Measurements from ENCODE around the gene MX1.
A peak's percentile ranks its signal among the peaks of the same experiment; 100 is the strongest.

Gene MX1

DNA sequence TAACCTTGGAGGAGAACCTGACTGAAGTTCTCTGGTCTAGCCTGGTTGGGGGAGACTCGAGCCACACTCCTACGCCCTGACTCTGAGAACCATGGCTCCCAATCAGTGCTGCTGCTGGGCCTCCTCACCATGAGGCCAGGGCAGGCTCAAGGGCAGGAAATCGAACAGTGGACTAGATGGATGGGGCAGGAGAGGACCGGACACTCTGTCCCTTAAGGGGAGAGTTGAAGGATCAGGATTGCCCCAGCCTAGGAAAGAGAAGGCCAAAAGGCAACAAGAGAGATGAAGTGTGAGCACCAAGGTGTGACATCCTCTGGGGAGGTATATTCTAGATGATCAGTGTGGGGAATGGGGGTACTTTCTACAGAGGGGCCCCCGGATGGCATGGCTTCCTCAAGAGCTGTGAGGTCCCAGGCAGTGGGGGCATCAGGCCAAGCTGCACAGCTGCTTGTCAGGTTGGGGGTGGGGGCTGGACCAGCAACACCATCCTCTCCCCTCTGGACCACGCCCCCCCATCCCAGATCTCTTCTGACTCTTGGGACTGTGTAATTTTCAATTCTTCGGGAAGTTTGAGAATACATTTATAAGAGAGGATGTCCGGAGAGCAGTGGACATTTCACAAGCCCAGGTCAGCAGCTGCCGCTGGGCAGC is 34.0 kb downstream of the MX1 start:
- DNase-seq (ENCODE audit: low read depth in 2 of 3, low spot score in 2 of 3), result no peak

DNA sequence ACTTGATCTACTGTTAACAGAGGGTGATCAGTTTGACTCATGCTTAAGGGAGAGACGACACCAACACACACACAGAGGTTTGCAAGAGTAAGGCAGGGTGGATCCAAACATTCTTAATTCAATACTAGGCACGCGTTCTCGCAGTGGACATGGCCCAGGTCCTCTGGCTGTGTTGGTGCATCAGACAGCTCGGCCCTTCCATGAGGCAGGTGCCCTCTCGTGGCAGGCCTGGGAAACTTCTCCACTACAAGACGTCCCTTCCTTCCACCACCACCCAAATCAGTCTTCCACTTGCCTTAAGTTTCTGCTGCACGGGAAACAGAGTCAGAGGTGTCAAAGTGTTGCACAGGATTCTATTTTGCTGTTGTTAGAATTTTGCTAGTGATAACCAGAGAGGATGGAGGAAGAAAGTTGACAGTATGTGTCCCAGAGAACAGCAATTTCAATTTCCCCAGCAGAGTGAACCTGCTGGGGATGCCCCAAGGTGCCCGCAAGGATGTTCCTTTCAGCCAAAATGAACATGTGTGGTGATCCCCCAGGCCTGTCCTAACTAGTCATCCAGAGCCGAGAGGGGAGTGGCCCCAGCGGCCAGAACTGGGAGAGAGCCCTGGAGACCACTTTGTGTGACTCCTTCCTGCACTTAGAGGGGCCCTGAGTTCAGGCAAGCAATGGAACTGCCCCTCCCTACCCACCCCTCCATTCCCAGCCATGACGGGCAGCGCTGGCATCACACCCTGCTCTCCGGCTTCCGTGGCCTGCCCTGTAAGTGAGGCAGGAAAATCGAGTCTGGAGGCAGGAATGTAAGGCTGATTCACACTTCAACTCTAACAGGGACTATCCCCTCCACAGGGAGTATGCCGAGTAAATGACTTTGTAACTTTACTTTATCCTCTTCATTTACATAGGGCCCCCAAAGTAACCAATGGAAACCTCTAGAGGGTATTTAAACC is 34.8 kb downstream of the MX1 start:
- peak in 1 of 3 experiments; percentile 7 for DNase-seq (ENCODE audit: low read depth in 2 of 3, low spot score in 2 of 3)

DNA sequence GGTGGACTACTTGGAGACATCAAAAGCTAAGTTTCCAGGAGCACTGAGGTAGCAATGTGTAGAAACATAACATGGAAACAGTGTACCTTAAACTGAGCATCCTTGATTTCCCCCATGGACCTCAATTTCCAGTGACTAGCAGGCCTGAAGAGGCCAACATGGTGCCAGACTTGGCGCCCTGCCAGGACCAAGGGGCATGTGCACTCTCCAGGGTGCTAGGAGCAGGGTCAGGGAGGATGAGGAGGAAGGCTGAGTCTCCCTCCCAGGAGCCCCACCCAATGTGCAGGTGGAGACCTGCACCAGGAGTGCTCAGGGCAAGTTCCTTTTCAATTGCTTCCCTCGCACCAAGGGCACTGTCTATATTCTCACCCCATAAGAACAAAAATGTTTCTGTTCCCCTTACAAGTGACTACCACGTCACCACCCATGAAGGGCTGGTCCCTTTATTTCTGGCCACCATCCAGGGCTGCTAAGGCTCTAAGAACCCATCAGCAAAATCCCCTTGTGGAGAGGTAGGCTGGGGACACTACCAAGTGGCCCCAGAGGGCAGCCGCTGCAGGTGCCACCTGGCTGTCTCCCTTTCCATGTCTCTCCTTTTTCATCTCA is 39.2 kb downstream of the MX1 start:
- no peak for DNase-seq (ENCODE audit: low read depth in 2 of 3, low spot score in 2 of 3)

DNA sequence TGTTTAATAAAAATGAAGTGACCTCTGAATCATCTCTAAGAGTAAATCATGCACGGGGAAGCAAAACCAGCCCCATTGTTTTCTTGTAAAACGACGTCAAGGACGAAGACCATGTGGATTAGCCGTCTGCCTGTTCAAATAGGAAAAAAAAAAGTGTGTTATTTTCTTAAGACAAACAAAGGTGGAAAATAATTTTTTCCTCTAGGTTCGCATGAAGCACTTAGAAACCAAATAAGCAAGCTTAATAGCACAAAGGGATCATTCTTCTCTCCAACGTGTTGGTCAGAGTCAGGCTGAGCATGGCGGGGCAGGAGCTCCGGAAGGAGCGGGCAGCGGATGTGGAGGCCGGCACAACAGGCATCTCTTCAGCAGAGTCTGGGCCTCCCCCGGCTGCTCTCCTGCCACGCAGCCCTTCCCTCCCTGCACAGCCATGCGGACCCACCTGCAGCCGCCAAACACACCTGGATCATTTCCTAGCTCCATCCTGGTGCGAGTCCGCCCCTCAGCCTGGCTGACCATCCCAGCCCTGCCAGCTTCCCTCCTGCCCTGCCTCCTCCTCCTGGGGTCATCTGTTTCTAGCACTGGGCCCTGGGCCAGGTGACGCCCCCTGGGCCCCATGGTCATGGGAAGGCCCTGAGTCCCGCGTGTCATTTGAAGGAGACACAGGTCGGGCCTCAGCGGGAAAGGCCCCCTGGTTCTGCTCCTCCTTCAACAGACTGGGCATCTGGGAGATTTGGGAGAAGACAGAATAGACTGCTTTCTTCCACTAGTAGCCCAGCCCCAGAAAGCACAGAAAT is 40.2 kb downstream of the MX1 start:
- no peak for DNase-seq (ENCODE audit: low read depth in 2 of 3, low spot score in 2 of 3)

DNA sequence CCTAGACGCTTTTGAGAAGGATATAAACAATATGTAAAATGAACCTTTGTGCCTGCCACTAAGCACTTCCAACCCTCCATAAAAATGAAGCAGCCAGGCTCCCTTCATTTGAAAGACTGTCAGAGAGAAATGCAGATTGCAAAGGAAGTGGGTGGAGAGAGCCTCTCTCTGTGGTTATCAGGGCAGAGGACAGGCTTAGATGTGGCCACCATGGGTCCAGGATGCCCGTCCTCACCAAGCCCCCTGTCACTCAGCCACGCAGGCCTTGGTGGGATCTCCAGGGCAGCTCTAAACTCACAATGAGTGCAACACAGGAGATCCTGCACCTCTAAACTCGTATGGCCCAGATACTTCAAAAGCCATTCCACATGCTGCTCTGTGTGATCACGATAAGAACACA is 44.0 kb downstream of the MX1 start:
- no peak for DNase-seq (ENCODE audit: low read depth in 2 of 3, low spot score in 2 of 3)

DNA sequence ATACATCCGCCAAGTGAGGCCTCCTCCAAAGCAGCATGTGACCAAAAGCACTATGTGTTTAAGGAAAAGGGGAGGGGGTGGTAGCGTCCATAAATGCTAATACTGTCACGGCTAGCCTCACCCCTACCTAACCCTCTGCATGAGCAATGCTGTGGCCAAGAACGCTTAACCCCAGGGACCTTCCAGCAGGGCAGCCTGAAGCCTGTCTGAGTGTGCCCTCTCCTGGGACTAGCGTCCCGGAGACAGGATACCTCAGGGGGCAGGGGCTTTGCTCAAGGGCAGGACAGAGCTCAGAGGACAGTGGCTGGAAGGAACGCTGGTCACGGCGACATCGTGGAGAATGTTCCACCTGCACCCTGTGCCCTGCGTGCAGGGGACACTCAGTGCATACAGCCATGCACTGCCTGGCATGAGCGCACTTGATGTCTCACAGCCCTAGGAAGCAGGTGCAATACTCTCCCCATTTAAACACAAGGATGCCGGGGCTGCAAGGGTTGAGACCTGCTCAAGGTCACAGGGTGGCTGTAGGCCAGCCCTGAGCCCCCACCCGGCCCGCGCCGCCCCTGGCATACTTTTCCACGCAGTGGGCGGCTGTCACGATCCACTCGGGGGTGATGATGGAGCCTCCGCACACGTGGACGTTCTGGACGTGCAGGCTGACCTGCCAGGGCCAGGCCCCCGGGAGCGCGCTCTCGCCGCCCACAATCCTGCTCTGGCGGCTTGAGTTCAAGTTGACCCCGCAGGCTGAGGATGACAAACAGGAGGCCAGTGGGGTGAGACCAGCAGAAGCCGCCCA is 46.9 kb downstream of the MX1 start:
- DNase-seq (ENCODE audit: low read depth in 2 of 3, low spot score in 2 of 3), result no peak

DNA sequence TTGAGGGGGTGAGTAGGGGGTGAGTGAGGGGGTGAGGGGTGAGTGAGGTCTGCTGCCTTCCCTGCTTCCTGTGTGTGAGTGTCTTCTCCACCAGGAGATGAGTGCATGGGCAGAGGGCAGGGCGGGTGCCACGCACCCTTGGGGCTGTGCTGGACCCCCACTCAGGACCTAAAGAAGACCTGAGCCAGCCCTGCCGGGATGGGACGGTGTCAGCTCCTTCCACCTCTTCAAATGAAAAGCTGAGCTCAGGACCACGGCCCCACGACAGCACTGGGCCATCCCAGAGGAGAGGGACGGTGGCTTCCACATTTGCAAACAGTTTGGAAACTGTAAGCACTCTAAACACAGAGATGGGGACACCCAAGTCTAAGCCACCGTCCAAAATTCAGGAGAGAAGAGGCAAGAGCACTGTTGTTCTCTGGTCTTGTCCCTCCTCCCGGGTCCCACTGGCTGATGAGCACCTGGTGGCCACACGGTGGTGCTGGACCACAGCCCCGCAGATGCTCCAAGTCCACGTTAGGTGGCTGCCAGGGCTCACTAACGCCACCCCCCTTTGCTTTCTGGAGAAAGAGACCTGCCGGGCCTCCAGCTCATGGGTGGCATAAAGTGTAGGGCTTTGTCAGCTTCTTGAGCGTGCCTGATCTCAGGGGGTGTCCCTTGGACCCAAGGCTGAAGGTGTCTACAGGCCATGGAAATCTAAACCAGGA is 49.8 kb downstream of the MX1 start:
- no peak for DNase-seq (ENCODE audit: low read depth in 2 of 3, low spot score in 2 of 3)

DNA sequence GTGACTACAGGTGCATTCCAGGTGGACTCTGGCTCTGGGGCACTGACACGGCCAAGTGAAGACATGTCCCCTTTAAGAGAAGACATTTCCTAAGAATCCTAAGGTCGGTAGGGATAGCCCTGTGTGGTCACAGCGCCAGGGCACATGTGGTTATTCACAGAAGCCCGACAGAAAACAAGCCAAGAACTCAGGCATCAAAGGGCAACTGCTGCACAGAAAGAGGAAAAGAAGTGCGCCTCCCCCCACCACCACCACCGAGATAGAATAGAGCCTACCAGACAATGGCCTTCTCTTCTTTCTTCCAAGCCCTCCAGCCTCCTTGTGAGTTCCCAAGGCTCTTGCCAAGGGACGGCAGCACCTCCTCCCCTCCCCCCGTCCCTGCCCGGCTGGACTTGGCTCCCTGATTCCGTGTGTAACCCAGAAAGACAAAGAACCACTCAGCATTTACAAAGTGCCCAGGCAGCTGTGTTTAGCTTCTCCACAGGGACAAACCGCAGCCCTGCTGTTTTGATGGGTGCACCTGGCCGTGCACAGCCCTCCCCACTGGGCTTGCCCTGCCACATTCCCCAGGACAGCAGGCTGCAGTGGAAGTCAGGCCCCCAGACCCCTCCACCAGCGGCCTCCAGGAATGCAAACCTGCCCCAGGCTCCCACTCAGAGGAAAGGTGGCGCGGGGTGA is 51.7 kb downstream of the MX1 start:
- no peak for DNase-seq (ENCODE audit: low read depth in 2 of 3, low spot score in 2 of 3)

DNA sequence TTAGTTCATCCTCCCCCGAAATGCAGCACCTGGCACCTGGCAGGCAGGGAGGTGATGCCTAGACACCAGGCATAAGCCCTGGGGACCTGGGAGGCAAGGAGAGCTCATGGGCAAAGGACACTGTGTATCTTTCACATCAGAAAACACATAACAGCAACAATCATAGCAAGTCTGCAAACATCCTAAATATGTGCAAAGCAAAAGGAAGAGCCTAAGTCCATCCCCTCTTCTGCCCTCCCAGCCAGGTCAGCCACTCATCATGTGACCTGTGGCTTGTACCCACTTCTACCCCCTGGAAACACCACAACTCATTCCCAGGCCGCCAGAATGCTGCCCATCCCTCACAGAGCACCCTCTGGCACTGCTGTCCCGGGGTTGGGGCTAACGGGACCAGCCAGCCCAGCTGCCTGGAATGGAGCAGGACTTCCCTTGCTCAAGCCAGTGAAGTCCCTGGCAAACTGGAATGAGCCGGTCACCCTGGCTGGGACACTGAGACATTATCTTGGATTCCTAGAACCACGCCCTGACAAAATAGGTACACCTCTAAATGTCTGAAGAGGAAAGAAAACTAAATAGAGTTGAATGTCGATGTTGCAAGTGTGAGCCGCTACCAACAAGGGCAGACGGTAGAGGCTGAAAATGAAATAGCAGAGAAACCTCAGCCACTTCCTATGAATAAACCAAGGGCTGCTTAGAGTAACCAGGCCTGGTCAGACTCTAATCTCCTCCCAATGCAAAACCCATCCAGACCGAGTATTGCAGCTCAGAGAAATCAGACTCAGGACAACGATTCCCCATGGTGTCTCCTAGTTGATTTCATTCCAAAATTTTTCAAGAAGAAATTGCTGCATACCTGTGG is 52.5 kb downstream of the MX1 start:
- DNase-seq (ENCODE audit: low read depth in 2 of 3, low spot score in 2 of 3), result no peak

DNA sequence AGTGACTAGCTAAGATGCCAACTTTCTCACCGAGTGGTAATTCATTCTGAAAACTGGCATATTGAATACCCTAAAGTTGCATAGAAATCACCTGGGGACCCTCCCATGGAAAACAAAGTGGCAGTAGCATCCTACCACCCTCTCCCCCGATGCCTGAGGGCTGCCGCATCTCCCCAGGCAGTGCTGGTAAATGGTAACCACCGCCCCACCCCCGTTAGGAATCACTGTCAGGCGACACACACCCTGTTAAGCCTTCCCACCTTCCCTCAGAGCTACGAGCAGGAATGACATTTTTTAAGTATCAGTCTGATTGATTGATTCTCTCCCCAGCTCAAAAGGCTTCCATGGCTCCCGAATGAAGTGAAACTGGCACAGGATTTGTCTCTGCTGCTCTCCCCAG is 53.6 kb downstream of the MX1 start:
- no peak for DNase-seq (ENCODE audit: low read depth in 2 of 3, low spot score in 2 of 3)

DNA sequence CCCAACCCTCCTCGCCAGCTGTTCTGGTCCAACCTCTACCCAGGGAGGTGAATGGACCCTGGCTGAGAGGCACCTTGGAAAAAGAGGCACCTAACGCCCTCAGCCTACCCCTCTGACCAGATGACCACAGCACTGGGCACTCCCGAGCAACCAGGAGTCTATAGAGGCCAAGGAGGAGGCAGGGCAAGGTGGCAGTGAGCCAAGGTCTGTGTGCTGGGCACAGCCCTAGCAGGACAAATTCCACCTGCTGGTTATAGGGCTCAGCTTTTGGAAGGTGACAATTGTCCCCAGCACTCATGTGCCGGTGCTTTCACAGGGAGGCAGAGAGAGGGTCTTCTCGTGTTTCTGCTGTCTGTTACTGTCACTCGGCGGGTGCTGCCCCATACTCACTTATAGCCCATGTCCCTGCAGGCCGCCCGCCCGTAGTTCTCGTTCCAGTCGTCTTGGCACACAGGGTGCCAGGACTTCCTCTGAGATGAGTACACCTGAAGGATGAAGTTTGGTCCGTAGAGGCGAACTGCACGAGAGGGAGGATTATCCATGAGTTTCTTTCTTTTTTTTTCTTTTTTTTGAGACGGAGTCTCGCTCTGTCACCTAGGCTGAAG is 54.1 kb downstream of the MX1 start:
- DNase-seq (ENCODE audit: low read depth in 2 of 3, low spot score in 2 of 3), result no peak

DNA sequence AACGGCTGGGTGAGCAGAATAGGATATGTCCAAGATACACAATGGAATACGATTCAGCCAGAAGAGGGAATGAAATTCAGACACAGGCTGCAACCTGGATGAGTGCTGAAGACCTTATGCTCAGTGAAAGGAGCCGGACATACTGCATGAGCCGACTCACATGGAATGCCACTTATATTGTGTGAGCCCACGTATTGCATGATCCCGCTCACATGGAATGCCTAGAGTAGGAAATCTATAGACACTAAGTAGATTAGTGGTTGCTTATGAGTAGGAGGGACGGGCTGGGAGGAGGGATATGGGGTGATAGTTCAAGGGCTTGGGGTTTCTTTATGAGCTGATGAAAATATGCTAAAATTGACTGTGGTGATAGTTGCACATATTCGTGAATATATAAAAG is 55.2 kb downstream of the MX1 start:
- no peak for DNase-seq (ENCODE audit: low read depth in 2 of 3, low spot score in 2 of 3)

DNA sequence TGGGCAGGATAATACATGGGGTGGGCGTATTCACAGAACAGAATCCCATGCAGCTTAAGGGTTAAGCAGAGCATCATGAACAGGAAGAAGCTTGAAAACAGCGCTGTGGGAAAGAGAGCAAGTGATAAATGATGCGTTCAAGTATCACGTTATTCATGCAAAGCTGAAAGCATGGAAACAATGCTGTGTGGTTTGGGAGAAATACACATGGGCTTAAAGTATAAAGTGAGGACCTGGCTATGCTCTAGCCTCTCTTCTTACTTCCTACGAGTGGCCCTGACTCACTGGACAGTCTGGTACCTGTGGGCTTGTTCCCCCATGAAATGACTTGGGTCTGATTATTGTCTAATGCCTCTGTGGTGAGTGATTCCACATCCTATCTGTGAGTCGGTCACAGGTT is 56.3 kb downstream of the MX1 start:
- DNase-seq (ENCODE audit: low read depth in 2 of 3, low spot score in 2 of 3), result no peak

DNA sequence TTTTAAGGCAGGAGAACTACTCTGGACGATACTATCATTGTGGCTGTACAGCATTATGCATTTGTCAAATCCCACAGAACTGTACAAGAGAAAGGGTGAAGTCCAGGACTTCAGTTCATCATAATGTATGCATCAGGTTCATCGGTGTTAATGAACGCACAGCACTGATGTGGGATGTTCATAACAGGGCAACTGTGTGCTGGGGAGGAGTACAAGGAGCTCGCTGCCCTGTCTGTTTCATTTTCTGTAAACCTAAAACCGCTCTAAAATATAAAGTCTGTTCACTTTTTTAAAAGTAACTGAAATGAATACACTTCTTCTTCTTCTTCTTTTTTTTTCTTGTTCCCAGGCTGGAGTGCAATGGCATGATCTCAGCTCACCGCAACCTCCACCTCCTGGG is 56.9 kb downstream of the MX1 start:
- DNase-seq (ENCODE audit: low read depth in 2 of 3, low spot score in 2 of 3), result no peak

DNA sequence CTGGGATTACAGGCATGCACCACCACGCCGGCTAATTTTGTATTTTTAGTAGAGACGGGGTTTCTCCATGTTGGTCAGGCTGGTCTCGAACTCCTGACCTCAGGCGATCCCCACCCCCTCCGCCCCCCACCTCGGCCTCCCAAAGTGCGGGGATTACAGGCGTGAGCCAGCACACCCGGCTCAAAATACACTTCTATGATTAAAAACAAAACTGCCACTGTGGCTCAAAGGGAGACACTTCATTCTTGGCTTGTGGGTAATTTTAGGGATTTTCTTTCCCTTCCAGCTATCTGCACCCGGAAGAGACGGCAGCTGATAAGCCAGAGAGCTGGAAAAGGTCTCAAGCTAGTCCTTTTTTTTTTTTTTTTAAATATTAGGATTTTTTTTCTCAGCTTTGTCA is 57.4 kb downstream of the MX1 start:
- DNase-seq (ENCODE audit: low read depth in 2 of 3, low spot score in 2 of 3), result no peak

DNA sequence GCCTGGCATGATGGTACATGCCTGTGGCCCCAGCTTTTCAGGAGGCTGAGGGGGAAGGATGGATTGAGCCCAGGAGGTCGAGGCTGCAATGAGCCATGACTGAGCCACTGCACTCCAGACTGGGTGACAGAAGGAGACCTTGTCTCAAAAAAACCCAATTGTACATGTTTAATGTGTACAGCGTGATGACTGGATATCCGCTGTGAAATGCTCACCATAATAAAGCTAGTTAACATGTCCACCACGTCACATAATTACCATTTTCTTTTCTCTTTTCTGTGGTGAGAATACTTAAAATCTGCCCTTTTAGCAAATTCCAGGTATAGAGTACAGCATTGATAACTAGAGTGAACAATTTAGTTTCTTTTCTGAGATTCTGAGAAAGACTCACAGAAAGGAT is 57.9 kb downstream of the MX1 start:
- DNase-seq (ENCODE audit: low read depth in 2 of 3, low spot score in 2 of 3), result no peak

DNA sequence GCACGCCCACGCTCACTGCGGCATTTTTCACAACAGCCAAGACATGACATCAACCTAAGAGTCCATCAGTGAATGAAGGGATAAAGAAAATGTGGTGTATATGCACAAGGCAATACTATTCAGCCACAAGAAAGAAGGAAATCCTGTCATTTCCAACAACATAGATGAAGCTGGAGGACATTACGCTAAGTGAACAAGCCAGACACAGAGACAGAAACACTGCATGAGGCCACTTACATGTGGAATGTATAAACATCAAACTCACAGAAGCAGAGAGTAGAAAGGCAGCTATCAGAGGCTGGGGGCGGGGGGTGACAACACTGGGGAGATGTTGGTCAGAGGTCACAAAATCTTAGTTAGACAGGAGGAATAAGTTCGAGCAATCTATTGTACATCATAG is 61.0 kb downstream of the MX1 start:
- DNase-seq (ENCODE audit: low read depth in 2 of 3, low spot score in 2 of 3), result no peak

DNA sequence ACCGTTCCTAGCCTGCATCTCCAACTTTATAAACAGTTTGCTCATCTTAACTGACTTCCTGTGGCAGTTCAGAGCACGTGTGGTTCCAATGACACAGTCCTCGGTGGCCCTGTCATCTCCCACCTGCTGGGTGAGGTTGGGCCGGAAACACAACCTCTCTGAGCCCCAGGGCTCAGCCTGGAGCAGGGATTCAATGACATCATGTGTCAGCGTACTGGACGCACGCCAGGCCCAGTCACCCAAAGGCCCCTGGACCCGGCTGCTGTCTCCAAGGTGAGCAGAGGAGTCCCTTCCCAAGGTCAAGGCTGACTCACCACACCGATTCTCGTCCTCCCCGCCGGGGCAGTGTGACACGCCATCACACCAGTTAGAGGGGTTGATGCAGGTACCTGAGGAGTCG is 62.0 kb downstream of the MX1 start:
- DNase-seq (ENCODE audit: low read depth in 2 of 3, low spot score in 2 of 3), result no peak
